HG02943 (cell line): ENCODE results near the gene PLCG2.

Experiments
- ATAC-seq: cut with Tn5 transposase; IDR thresholded peaks from one replicate; pipeline ENCODE4 v1.9.1; 2021; ENCODE audit warnings: mild to moderate bottlenecking, low read depth, moderate library complexity; ENCODE audit not compliant: unreplicated experiment

PLCG2 gene

GRCh38 chr16:81838794-81839193 lies 59.7 kb downstream of the PLCG2 start:
- no peak for ATAC-seq

GRCh38 chr16:81841722-81842121 lies 62.6 kb downstream of the PLCG2 start:
- no peak for ATAC-seq

- ATAC-seq, result no peak
Observed at GRCh38 chr16:81842564-81843242, 63.6 kb downstream of the PLCG2 start.

GRCh38 chr16:81843243-81843582 lies 64.1 kb downstream of the PLCG2 start:
- no peak for ATAC-seq

- ATAC-seq, result no peak
Observed at GRCh38 chr16:81843683-81844082, 64.6 kb downstream of the PLCG2 start.

GRCh38 chr16:81846105-81846504 lies 67.0 kb downstream of the PLCG2 start:
- ATAC-seq, result no peak

GRCh38 chr16:81848306-81848853 lies 69.3 kb downstream of the PLCG2 start:
- ATAC-seq, result no peak

GRCh38 chr16:81850197-81850944 lies 71.3 kb downstream of the PLCG2 start:
- ATAC-seq, result no peak

GRCh38 chr16:81852347-81852746 lies 73.3 kb downstream of the PLCG2 start:
- no peak for ATAC-seq

GRCh38 chr16:81855552-81856153 lies 76.6 kb downstream of the PLCG2 start:
- no peak for ATAC-seq

GRCh38 chr16:81860287-81861266 lies 81.5 kb downstream of the PLCG2 start:
- ATAC-seq, result no peak

- no peak for ATAC-seq
Observed at GRCh38 chr16:81861503-81861902, 82.4 kb downstream of the PLCG2 start.

GRCh38 chr16:81861915-81862314 lies 82.8 kb downstream of the PLCG2 start:
- no peak for ATAC-seq

GRCh38 chr16:81863630-81864352 lies 84.7 kb downstream of the PLCG2 start:
- peak; percentile 76 for ATAC-seq

- no peak for ATAC-seq
Observed at GRCh38 chr16:81864646-81865382, 85.7 kb downstream of the PLCG2 start.

- ATAC-seq, result no peak
Observed at GRCh38 chr16:81866820-81867440, 87.8 kb downstream of the PLCG2 start.

- ATAC-seq, result no peak
Observed at GRCh38 chr16:81868057-81868748, 89.1 kb downstream of the PLCG2 start.

- no peak for ATAC-seq
Observed at GRCh38 chr16:81869326-81869725, 90.2 kb downstream of the PLCG2 start.
